K562 (cell line): ENCODE results near the gene NDOR1. TPM values are rescaled to one million over a fixed set of nuclear protein-coding genes. Genes with fewer than 3 reads are reported as not detected.

Experiments
- MAFF ChIP-seq: IDR thresholded peaks from 2 replicates; pipeline ENCODE4 v1.6.1; 2012; ENCODE audit warnings: low read length, improper control_type of control experiment
- NFE2L1 ChIP-seq: fragments of 450-650 bp; IDR thresholded peaks from 2 replicates; pipeline ENCODE4 v1.6.1; 2016; ENCODE audit warnings: missing genetic modification characterization, low read depth, mild to moderate bottlenecking, missing compliant biosample characterization, moderate library complexity, borderline replicate concordance
- RAD21 ChIP-seq, 2 experiments: fragments of 250-450 bp in 1 of 2; fragments of 450-650 bp in 1 of 2; sonication (Bioruptor Pico) in 1 of 2; formaldehyde crosslinking in 1 of 2; IDR thresholded peaks in 1 of 2; conservative IDR thresholded peaks in 1 of 2; 2 replicates each; pipeline versions ENCODE4 v1.4.0 to v1.8.0; 2020 to 2022; ENCODE audit warnings: mild to moderate bottlenecking in 2 of 2, moderate library complexity in 1 of 2
- RB1 ChIP-seq: fragments of 450-650 bp; IDR thresholded peaks from 2 replicates; pipeline ENCODE4 v1.6.1; 2017; ENCODE audit warnings: low read depth, mild to moderate bottlenecking
- RBFOX2 ChIP-seq: fragments of 200-400 bp; formaldehyde crosslinking; IDR thresholded peaks from 2 replicates; pipeline ENCODE4 v1.6.1; 2017; ENCODE audit warnings: low read depth, mild to moderate bottlenecking, low read length, moderate library complexity
- RBM22 ChIP-seq: fragments of 200-400 bp; formaldehyde crosslinking; IDR thresholded peaks from 2 replicates; pipeline ENCODE4 v1.6.1; 2018; ENCODE audit warnings: low read length, low read depth; ENCODE audit not compliant: poor library complexity, severe bottlenecking
- TAF15 ChIP-seq: fragments of 200-400 bp; formaldehyde crosslinking; IDR thresholded peaks from 2 replicates; pipeline ENCODE4 v1.6.1; 2017; ENCODE audit warnings: mild to moderate bottlenecking, low read depth, low read length, moderate library complexity
- TEAD4 ChIP-seq, 2 experiments: sonication (generic) in 1 of 2; formaldehyde crosslinking in 1 of 2; IDR thresholded peaks; 2 replicates each; pipeline versions ENCODE4 v1.6.1 to v1.8.0; 2012 to 2022; ENCODE audit warnings: borderline replicate concordance in 1 of 2, inconsistent platforms in 1 of 2, low read length in 1 of 2, mild to moderate bottlenecking in 1 of 2, missing genetic modification reagents in 1 of 2
- ZNF184 ChIP-seq: sonication (generic); formaldehyde crosslinking; IDR thresholded peaks from 2 replicates; pipeline ENCODE4 v1.5.0; 2020; ENCODE audit warnings: missing genetic modification reagents
- polyA plus RNA-seq, 8 experiments: library from polyadenylated mRNA; depleted of rRNA in 4 of 8; stranded (reverse) in 5 of 8; unstranded in 3 of 8; fragments of >200 nt; fragmentation: Nextera tagmentation in 2 of 8; fragmentation: Illumina TruSeq in 1 of 8; extraction: Ambion mirVana in 2 of 8; extraction: Trizol in 1 of 8; gene quantifications; 2 replicates each; pipeline versions ENCODE4 v1.2.1 to v1.2.3, GENCODE V29; 2011 to 2014; ENCODE audit warnings: inconsistent platforms in 1 of 8, missing spikeins in 1 of 8
- total RNA-seq, 7 experiments: library from RNA; depleted of rRNA in 6 of 7; stranded (reverse); fragments of >200 nt in 6 of 7; fragmentation: Illumina TruSeq in 2 of 7; extraction: Trizol in 2 of 7; gene quantifications; 2 replicates each; pipeline versions ENCODE4 v1.2.1 to v1.2.3, GENCODE V29; 2011 to 2021; ENCODE audit warnings: low replicate concordance in 1 of 7
- TF ChIP-seq, protein P1 (sequence below): fragments of 150-350 bp; IDR thresholded peaks from 2 replicates; pipeline ENCODE4 v1.6.1; 2014; ENCODE audit warnings: low read depth, mild to moderate bottlenecking, low read length, borderline replicate concordance

Gene NDOR1
- total and polyA plus RNA-seq, 9 of the 15 experiments (the other 6 are each of a cell fraction or from before 2014, with no cell fraction given), result 0.06 to 36.9 (median 6.9) TPM

DNA sequence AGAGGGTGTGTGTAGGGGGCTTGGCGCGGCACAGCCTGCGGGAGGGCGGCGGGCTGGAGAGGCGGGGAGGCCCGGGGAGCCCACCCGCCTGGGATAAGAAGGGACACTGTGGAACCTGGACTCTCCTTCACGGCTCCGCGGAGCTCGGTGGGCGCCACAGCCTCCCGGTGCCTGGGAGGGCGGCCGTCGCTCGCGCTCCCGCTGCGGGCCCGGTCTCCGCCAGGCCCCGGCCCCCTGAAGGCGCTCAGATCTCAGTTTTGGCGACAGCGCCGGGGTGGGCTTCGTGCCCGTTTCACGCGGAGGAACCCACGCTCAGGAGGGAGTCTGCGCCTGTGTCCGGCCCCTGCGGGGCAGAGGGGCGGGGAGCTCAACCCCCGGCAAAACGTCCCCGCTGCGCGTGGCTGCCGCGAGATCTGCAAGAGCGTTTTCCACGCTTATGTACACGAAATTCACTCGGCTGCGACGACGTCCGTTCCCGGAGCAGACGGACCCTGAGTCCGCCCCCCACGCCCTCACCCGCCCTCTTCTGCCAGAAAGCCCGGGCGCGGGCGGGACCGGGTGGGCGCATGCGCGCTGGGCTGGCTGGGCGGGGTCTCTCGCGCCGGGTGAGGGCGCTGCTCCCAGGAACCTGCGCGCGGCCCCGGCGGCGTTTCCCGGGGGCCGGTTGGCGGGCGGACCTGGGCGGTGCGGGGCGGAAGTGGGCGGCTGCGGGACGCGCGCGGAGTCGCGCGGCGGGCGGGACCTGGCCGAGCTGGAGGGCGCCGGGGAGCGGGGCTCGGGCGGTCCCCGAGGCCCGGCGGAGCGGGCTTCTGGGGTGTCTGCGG is 49.3 kb downstream of the NDOR1 start, which contains the start of gene NELFB (continued):
- TF ChIP-seq, protein P1, sequence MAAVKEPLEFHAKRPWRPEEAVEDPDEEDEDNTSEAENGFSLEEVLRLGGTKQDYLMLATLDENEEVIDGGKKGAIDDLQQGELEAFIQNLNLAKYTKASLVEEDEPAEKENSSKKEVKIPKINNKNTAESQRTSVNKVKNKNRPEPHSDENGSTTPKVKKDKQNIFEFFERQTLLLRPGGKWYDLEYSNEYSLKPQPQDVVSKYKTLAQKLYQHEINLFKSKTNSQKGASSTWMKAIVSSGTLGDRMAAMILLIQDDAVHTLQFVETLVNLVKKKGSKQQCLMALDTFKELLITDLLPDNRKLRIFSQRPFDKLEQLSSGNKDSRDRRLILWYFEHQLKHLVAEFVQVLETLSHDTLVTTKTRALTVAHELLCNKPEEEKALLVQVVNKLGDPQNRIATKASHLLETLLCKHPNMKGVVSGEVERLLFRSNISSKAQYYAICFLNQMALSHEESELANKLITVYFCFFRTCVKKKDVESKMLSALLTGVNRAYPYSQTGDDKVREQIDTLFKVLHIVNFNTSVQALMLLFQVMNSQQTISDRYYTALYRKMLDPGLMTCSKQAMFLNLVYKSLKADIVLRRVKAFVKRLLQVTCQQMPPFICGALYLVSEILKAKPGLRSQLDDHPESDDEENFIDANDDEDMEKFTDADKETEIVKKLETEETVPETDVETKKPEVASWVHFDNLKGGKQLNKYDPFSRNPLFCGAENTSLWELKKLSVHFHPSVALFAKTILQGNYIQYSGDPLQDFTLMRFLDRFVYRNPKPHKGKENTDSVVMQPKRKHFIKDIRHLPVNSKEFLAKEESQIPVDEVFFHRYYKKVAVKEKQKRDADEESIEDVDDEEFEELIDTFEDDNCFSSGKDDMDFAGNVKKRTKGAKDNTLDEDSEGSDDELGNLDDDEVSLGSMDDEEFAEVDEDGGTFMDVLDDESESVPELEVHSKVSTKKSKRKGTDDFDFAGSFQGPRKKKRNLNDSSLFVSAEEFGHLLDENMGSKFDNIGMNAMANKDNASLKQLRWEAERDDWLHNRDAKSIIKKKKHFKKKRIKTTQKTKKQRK, result no peak
- TF ChIP-seq MAFF (no peak), ZNF184 (no peak), RAD21 (CRISPR knock-in tag; conservative IDR thresholded peaks at IDR 0.05 in 1 of 2, IDR thresholded peaks at IDR 0.05 in 1 of 2) (no peak), NFE2L1 (tag) (no peak), RBM22 (no peak), RBFOX2 (peak; percentile 83), RB1 (peak; percentile 99), TAF15 (no peak), TEAD4 (IDR thresholded peaks at IDR 0.05; ENCODE audit: low read length) (no peak), TEAD4 (CRISPR knock-in tag; IDR thresholded peaks at IDR 0.05; ENCODE audit: borderline replicate concordance) (no peak)
- TF ChIP-seq, all 486 proteins: peak for 116
